Measurements from ENCODE around the gene KIAA0753.
A peak's percentile ranks its signal among the peaks of the same experiment; 100 is the strongest.
"Not testable (repeated sequence)": the region's sequence is repeated elsewhere in the genome, so short reads cannot be mapped to it uniquely, and the experiment has no call there.

KIAA0753 gene

DNA sequence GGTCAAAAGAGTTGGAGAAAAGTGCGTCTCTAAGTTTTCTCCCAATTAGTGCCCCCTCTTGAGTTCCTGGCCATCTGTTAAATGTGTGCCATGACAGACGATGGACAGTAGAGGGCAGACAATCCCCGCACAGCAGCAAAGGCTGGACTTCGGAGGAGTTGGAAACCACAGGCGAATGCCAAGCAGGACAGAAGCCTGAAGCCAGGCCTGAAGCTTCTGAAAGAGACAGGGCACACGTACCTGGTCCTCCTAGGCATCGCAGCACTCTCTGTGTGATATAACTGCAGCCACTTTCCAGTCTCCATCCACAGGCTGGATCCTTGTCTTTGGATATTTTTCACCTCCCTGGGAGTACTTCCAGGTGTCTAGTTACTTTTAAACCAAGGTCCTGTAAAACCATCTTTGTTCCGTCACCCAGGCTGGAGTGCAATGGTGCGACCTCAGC is 25.6 kb upstream of the KIAA0753 start:
- no peak overlapping the region for H3K4me3 ChIP-seq (replicated peaks in 1 of 2; ENCODE audit: low read depth in 2 of 2, low read length in 2 of 2)
- TF ChIP-seq CTCF (IDR thresholded peaks at IDR 0.05; ENCODE audit: low read depth, low read length) = peak; percentile 92
- DNase-seq (ENCODE audit: low read depth in 2 of 2) = peak; percentile 86 to 90

- H3K4me3 ChIP-seq (replicated peaks in 1 of 2; ENCODE audit: low read depth in 2 of 2, low read length in 2 of 2); DNase-seq (ENCODE audit: low read depth in 2 of 2): not testable (repeated sequence)
Observed at GRCh38 chr17:6663200-6663599, 22.7 kb upstream of the KIAA0753 start.

- H3K4me3 ChIP-seq (replicated peaks in 1 of 2; ENCODE audit: low read depth in 2 of 2, low read length in 2 of 2) = no peak overlapping the region
- TF ChIP-seq CTCF (IDR thresholded peaks at IDR 0.05; ENCODE audit: low read depth, low read length) = no peak
- no peak for DNase-seq (ENCODE audit: low read depth in 2 of 2)
Observed at GRCh38 chr17:6661464-6661848, 20.9 kb upstream of the KIAA0753 start.

- DNase-seq (ENCODE audit: low read depth in 2 of 2) = no peak
- no peak overlapping the region for H3K4me3 ChIP-seq (replicated peaks in 1 of 2; ENCODE audit: low read depth in 2 of 2, low read length in 2 of 2)
- TF ChIP-seq CTCF (IDR thresholded peaks at IDR 0.05; ENCODE audit: low read depth, low read length) = no peak
Observed at GRCh38 chr17:6660805-6661463, 20.4 kb upstream of the KIAA0753 start.

GRCh38 chr17:6660101-6660500 is 19.6 kb upstream of the KIAA0753 start:
- no peak for DNase-seq (ENCODE audit: low read depth in 2 of 2)

DNA sequence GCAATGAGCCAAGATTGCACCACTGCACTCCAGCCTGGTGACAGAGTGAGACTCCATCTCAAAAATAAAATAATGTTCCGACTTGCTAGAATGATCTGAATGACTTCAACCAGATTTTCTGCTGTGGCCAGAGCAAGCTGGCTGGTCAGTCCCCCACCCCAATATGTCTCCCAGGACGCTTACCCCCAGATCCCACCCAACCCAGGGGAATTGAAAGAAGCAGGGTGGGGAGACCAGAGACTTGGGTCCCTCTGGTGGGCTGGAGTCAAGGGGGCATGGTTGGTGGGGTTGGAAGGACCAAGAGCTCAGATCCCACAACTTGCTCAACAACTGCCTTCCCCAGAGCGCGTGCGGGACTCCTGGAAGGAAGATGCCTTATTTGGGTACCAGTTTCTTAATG is 17.9 kb upstream of the KIAA0753 start:
- not testable (repeated sequence) for DNase-seq (ENCODE audit: low read depth in 2 of 2); H3K4me3 ChIP-seq (replicated peaks in 1 of 2; ENCODE audit: low read depth in 2 of 2, low read length in 2 of 2)

More at GRCh38 chr17:6660101-6660500, 19.6 kb upstream of the KIAA0753 start:
- H3K4me3 ChIP-seq (replicated peaks in 1 of 2; ENCODE audit: low read depth in 2 of 2, low read length in 2 of 2) = no peak overlapping the region
- no peak for TF ChIP-seq CTCF (IDR thresholded peaks at IDR 0.05; ENCODE audit: low read depth, low read length)

GRCh38 chr17:6657633-6658287 is 17.2 kb upstream of the KIAA0753 start:
- H3K4me3 ChIP-seq (replicated peaks in 1 of 2; ENCODE audit: low read depth in 2 of 2, low read length in 2 of 2) = no peak overlapping the region
- TF ChIP-seq CTCF (IDR thresholded peaks at IDR 0.05; ENCODE audit: low read depth, low read length) = no peak
- DNase-seq (ENCODE audit: low read depth in 2 of 2) = no peak

DNA sequence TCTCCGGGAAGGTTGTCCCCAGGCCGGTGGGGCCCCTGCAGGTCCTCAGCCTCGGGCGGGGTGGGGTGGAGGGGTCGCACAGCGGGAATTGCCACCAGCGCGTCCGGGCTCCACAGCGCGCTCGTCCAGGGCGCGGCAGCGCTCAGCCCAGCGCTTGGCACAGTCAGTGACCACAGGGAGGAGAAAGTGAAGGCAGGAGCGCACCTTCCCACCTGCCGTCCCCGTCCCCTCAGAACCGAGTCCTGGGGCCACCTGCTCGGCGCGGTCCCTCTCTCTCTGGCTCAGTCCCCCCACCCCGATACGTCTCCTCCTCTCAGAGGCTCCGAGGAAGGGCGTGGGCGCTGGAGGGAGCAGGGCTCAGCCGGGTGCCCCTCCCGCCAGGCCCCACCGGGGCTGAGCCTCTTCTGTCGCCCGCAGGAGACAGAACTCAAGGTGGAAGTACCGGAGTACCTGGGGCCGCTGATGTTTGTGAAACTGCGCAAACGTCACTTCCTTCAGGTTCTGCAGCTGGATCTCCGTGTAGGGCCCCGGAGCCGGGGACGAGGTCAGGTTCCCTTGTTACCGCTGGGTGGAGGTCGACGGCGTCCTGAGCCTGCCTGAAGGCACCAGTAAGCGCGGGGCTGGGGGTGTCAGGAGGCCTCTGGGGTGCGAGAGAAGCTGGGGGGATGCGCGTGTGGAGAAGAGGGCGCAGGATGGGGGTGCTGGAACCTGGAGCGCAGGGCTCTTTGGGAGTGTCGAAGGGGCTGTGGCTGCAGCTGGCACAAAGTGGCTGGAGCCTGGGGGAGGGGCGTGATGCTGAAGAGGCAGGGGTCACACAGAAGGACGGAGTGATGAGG is 16.5 kb upstream of the KIAA0753 start:
- DNase-seq (ENCODE audit: low read depth in 2 of 2); H3K4me3 ChIP-seq (replicated peaks in 1 of 2; ENCODE audit: low read depth in 2 of 2, low read length in 2 of 2): not testable (repeated sequence)

DNA sequence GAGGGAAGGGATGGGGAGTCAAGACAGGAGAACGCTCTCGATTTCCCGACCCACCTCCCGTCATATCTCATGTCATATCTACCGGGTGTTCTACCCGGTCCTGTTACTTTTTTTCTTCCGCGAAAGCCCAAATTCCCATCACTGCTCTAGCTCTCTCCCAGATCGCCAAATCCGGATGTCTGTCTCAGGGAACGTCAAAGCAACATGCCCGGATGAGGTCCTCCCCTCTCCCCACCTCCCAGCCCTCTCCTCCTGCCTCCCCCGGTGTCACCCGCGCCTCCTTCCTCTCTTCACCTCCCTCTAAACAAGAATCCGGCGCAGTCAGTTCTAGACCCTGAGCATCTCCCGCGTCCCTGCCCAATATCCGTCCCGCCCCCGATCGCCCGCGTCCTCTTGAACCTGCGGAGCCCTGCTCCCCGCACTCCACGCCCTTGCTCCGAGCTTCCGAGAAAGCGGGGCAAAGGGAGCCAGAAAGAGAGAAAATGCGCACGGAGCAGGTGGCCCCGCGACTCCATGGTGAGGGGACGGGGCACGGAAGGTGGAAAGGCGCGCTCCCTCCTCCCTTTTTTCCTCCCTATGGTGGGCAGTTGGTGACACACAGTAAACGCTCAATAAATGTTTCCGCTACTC is 15.3 kb upstream of the KIAA0753 start:
- not testable (repeated sequence) for DNase-seq (ENCODE audit: low read depth in 2 of 2); H3K4me3 ChIP-seq (replicated peaks in 1 of 2; ENCODE audit: low read depth in 2 of 2, low read length in 2 of 2)

Data from cardiac fibroblast (primary cell).